Tibial artery (tissue), 4 donors: Measurements from ENCODE around the gene THADA.
"Not testable (repeated sequence)": the region's sequence is repeated elsewhere in the genome, so short reads cannot be mapped to it uniquely, and the experiment has no call there.

Experiments
- DNase-seq, 2 donors: peaks; one replicate each; pipeline ENCODE4 v3.0.0-alpha.2; 2019
- H3K27ac ChIP-seq, 2 donors: fragments of 200-600 bp; sonication (generic) in 1 of 2; 1 replicate in 1 of 2; 2 replicates in 1 of 2; pipeline ENCODE4 v1.5.1; 2018 to 2019; ENCODE audit warnings: mild to moderate bottlenecking in 1 of 2
- H3K27me3 ChIP-seq, 2 donors: fragments of 200-600 bp; sonication (generic) in 1 of 2; one replicate each; pipeline versions ENCODE4 v1.5.1 to v1.6.0; 2016 to 2019
- H3K36me3 ChIP-seq, 3 donors: fragments of 200-600 bp; sonication (generic) in 2 of 3; one replicate each; pipeline ENCODE4 v1.5.1; 2016 to 2019; ENCODE audit warnings: mild to moderate bottlenecking in 2 of 3
- H3K4me1 ChIP-seq, 4 donors: fragments of 200-600 bp; sonication (generic) in 2 of 4; 1 replicate in 3 of 4; 2 replicates in 1 of 4; pipeline ENCODE4 v1.5.1; 2016 to 2019
- H3K4me3 ChIP-seq, 2 donors: fragments of 200-600 bp; sonication (generic) in 1 of 2; 1 replicate in 1 of 2; 2 replicates in 1 of 2; pipeline ENCODE4 v1.5.1; 2018 to 2019; ENCODE audit warnings: mild to moderate bottlenecking in 2 of 2
- H3K9me3 ChIP-seq, 3 donors: fragments of 200-600 bp; sonication (generic) in 1 of 3; one replicate each; pipeline ENCODE4 v1.5.1; 2016 to 2019
- intact Hi-C: fragments of 100-400 bp; cut with DNase I; formaldehyde crosslinking; loops from one replicate; pipeline ENCODE4 v1.15.0; 2023; ENCODE audit warnings: low total_unique reads
- TF ChIP-seq, protein P1 (sequence below), 2 experiments: fragments of 200-600 bp in 1 of 2; fragments of 450-650 bp in 1 of 2; IDR thresholded peaks; one replicate each; pipeline ENCODE4 v1.5.1; 2017 to 2019; ENCODE audit warnings: antibody characterized with exemption in 2 of 2, mild to moderate bottlenecking in 1 of 2, moderate library complexity in 1 of 2

THADA gene

GRCh38 chr2:43400508-43400907 lies 195.3 kb downstream of the THADA start:
- Histone ChIP-seq H3K27ac (peak overlapping the region; percentile 41 to 54), H3K27me3 (no peaks in the 10 kb centered on the region), H3K4me3 (no peak overlapping the region), H3K9me3 (no peaks in the 10 kb centered on the region), H3K36me3 (peaks cover 0 to 6% (median 0%) of the 10 kb centered on the region in 3 donors), H3K4me1 (peaks cover 0 to 49% (median 28%) of the 10 kb centered on the region in 4 donors)
- DNase-seq, result no peak
- TF ChIP-seq, protein P1, sequence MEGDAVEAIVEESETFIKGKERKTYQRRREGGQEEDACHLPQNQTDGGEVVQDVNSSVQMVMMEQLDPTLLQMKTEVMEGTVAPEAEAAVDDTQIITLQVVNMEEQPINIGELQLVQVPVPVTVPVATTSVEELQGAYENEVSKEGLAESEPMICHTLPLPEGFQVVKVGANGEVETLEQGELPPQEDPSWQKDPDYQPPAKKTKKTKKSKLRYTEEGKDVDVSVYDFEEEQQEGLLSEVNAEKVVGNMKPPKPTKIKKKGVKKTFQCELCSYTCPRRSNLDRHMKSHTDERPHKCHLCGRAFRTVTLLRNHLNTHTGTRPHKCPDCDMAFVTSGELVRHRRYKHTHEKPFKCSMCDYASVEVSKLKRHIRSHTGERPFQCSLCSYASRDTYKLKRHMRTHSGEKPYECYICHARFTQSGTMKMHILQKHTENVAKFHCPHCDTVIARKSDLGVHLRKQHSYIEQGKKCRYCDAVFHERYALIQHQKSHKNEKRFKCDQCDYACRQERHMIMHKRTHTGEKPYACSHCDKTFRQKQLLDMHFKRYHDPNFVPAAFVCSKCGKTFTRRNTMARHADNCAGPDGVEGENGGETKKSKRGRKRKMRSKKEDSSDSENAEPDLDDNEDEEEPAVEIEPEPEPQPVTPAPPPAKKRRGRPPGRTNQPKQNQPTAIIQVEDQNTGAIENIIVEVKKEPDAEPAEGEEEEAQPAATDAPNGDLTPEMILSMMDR (IDR thresholded peaks at IDR 0.05), result peak; percentile 13 to 29
- intact Hi-C loops, result no loop called here

GRCh38 chr2:43399515-43400264 lies 196.1 kb downstream of the THADA start:
- Histone ChIP-seq H3K4me3 (no peak overlapping the region), H3K9me3 (no peaks in the 10 kb centered on the region), H3K27me3 (no peaks in the 10 kb centered on the region), H3K36me3 (peaks cover 0 to 6% (median 4%) of the 10 kb centered on the region in 3 donors), H3K27ac (peak overlapping the region; percentile 41 to 54), H3K4me1 (peaks cover 0 to 49% (median 28%) of the 10 kb centered on the region in 4 donors)
- intact Hi-C loops, result loop anchor here (10.0 kb wide), 1 partner anchor 55 kb away; no protein-coding TSS in a partner anchor
- DNase-seq, result no peak
- TF ChIP-seq, protein P1 (IDR thresholded peaks at IDR 0.05), result no peak

DNA sequence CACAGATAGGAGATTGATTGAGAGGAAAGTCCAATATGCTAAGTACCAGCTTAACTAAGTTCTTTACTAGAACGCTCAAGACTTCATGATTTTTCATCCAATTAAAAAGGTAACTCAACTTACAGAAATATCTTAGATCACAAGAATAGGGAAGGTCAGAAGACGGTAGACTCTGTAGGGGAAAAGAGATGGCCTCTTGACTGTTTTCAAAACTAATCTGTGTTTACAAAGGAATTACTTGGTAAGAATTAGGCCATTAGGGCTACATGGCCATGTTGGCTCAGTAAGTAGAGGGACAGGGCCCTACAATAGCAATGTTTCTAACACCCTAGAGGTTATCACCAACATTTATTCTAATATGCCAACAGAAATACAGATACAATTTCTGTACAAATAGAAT lies 196.7 kb downstream of the THADA start:
- no peaks in the 10 kb centered on the region for H3K27me3 ChIP-seq
- peaks cover 0 to 6% (median 4%) of the 10 kb centered on the region in 3 donors for H3K36me3 ChIP-seq
- no peaks in the 10 kb centered on the region for H3K9me3 ChIP-seq
- H3K27ac ChIP-seq, result peak overlapping the region; percentile 41 to 54
- H3K4me1 ChIP-seq, result peaks cover 0 to 51% (median 28%) of the 10 kb centered on the region in 4 donors
- TF ChIP-seq, protein P1 (IDR thresholded peaks at IDR 0.05), result no peak
- no peak for DNase-seq
- no peak overlapping the region for H3K4me3 ChIP-seq
- intact Hi-C loops, result loop anchor here (10.0 kb wide), 1 partner anchor 54 kb away; no protein-coding TSS in a partner anchor

- TF ChIP-seq, protein P1 (IDR thresholded peaks at IDR 0.05), result no peak
- Histone ChIP-seq H3K4me1 (peaks cover 0 to 62% (median 28%) of the 10 kb centered on the region in 4 donors), H3K9me3 (no peaks in the 10 kb centered on the region), H3K4me3 (no peak overlapping the region), H3K27me3 (no peaks in the 10 kb centered on the region), H3K27ac (peak overlapping the region; percentile 41 to 54), H3K36me3 (peaks cover 0 to 6% (median 4%) of the 10 kb centered on the region in 3 donors)
- no peak for DNase-seq
- intact Hi-C loops, result loop anchor here (10.0 kb wide), 1 partner anchor 53 kb away; no protein-coding TSS in a partner anchor
These were observed 198.0 kb downstream of the THADA start for GRCh38 chr2:43397821-43398220.

- Histone ChIP-seq H3K36me3 (peaks cover 0 to 6% (median 4%) of the 10 kb centered on the region in 3 donors), H3K27ac (peak overlapping the region; percentile 41 to 54), H3K27me3 (no peaks in the 10 kb centered on the region), H3K4me3 (no peak overlapping the region), H3K4me1 (peaks cover 0 to 66% (median 30%) of the 10 kb centered on the region in 4 donors), H3K9me3 (no peaks in the 10 kb centered on the region)
- TF ChIP-seq, protein P1 (IDR thresholded peaks at IDR 0.05), result no peak
- intact Hi-C loops, result loop anchor here (10.0 kb wide), 1 partner anchor 53 kb away; no protein-coding TSS in a partner anchor
- no peak for DNase-seq
These were observed 198.4 kb downstream of the THADA start for GRCh38 chr2:43397411-43397810.

DNA sequence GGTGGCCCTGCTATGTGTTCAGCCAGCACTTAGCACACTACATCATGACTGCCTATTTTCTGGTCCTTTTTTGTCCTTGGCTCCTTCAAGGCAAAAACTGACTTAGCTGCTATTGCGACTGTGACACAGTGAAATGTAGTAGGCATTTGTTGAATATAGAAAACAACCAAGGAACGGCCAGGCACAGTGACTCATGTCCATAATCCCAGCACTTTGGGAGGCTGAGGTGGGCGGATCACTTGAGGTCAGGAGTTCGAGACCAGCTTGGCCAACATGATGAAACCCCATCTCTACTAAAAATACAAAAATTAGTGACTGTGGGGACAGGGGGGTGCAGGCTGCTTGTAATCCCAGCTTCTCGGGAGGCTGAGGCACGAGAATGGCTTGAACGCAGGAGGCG lies 199.5 kb downstream of the THADA start:
- not testable (repeated sequence) for H3K9me3 ChIP-seq, H3K27me3 ChIP-seq, H3K36me3 ChIP-seq, H3K4me3 ChIP-seq, DNase-seq
- H3K4me1 ChIP-seq, result peaks cover 0 to 75% (median 36%) of the 10 kb centered on the region in 4 donors
- intact Hi-C loops, result loop anchor here (10.0 kb wide), 1 partner anchor 52 kb away; no protein-coding TSS in a partner anchor
- peak overlapping the region; percentile 38 to 54 for H3K27ac ChIP-seq
